B cell (primary cell): Measurements from ENCODE around the gene RNF34. TPM values are rescaled to one million over a fixed set of nuclear protein-coding genes. Genes with fewer than 3 reads are reported as not detected.

Experiments
- ATAC-seq: fragments of 200-7000 bp; cut with Tn5 transposase; one replicate; pipeline ENCODE4 v1.10.0; 2021; ENCODE audit warnings: low read depth, mild to moderate bottlenecking, moderate number of reproducible peaks, moderate library complexity
- CTCF ChIA-PET: fragments of 350-600 bp; sonication (Branson Sonifier 250); formaldehyde crosslinking; loops from one replicate; lab custom pipeline; 2021; ENCODE audit warnings: antibody characterized with exemption, inconsistent platforms; lab: Charles Lee
- POLR2A ChIA-PET: fragments of 350-600 bp; sonication (Branson Sonifier 250); formaldehyde crosslinking; loops from one replicate; lab custom pipeline; 2021; ENCODE audit warnings: antibody characterized with exemption; lab: Charles Lee
- DNase-seq: peaks from one replicate; pipeline ENCODE4 v3.0.0; 2013
- H2AFZ ChIP-seq: 2 replicates; pipeline ENCODE4 v1.6.1; 2012; ENCODE audit warnings: mild to moderate bottlenecking, low read depth, low read length; ENCODE audit not compliant: insufficient read depth, poor library complexity, severe bottlenecking
- H3K27ac ChIP-seq, 2 donors: 1 replicate in 1 of 2; 2 replicates in 1 of 2; pipeline ENCODE4 v1.5.1; 2012 to 2013; ENCODE audit warnings: low read length in 2 of 2, mild to moderate bottlenecking in 2 of 2, moderate library complexity in 1 of 2
- H3K27me3 ChIP-seq, 4 experiments: fragments of 200-600 bp in 1 of 4; sonication (generic) in 1 of 4; replicated peaks in 1 of 4; 1 replicate in 2 of 4; 2 replicates in 2 of 4; pipeline versions ENCODE4 v1.6.1 to v1.7.0; 2013 to 2016; ENCODE audit warnings: low read length in 3 of 4, mild to moderate bottlenecking in 2 of 4, mixed read lengths in 1 of 4, moderate library complexity in 1 of 4; ENCODE audit not compliant: insufficient read depth in 4 of 4, control insufficient read depth in 3 of 4; ENCODE audit errors: control extremely low read depth in 1 of 4
- H3K36me3 ChIP-seq, 2 experiments: replicated peaks in 1 of 2; 1 replicate in 1 of 2; 2 replicates in 1 of 2; pipeline versions ENCODE4 v1.6.1 to v1.7.1; 2013; ENCODE audit warnings: low read length in 1 of 2; ENCODE audit not compliant: insufficient read depth in 2 of 2, control insufficient read depth in 1 of 2; ENCODE audit errors: control extremely low read depth in 1 of 2, extremely low read depth in 1 of 2
- H3K4me1 ChIP-seq, 2 donors: fragments of 200-600 bp in 1 of 2; sonication (generic) in 1 of 2; 1 replicate in 1 of 2; 2 replicates in 1 of 2; pipeline versions ENCODE4 v1.5.1 to v1.6.1; 2013 to 2017; ENCODE audit warnings: low read length in 2 of 2; ENCODE audit not compliant: control insufficient read depth in 2 of 2, insufficient read depth in 2 of 2
- H3K4me2 ChIP-seq: replicated peaks from 2 replicates; pipeline ENCODE3; 2012; ENCODE audit warnings: mild to moderate bottlenecking, low read depth, low read length; ENCODE audit not compliant: poor library complexity, severe bottlenecking
- H3K4me3 ChIP-seq, 5 experiments: fragments of 200-600 bp in 1 of 5; sonication (generic) in 1 of 5; 1 replicate in 3 of 5; 2 replicates in 2 of 5; pipeline versions ENCODE4 v1.5.1 to v1.7.0; 2011 to 2016; ENCODE audit warnings: low read length in 4 of 5, mild to moderate bottlenecking in 4 of 5, low read depth in 2 of 5, control low read depth in 1 of 5, moderate library complexity in 1 of 5; ENCODE audit not compliant: insufficient read depth in 1 of 5; ENCODE audit errors: control extremely low read depth in 1 of 5, extremely low read depth in 1 of 5
- H3K79me2 ChIP-seq: fragments of 200-600 bp; sonication (generic); one replicate; pipeline ENCODE4 v1.6.0; 2016; ENCODE audit warnings: low read length; ENCODE audit not compliant: control insufficient read depth, insufficient read depth
- H3K9ac ChIP-seq: fragments of 200-600 bp; sonication (generic); 2 replicates; pipeline ENCODE4 v1.6.1; 2017; ENCODE audit warnings: mild to moderate bottlenecking, low read length, moderate library complexity
- H3K9me3 ChIP-seq, 3 donors: one replicate each; pipeline versions ENCODE4 v1.6.1 to v1.7.1; 2013; ENCODE audit warnings: low read length in 2 of 3; ENCODE audit not compliant: control insufficient read depth in 2 of 3, insufficient read depth in 1 of 3; ENCODE audit errors: control extremely low read depth in 1 of 3
- H4K20me1 ChIP-seq: 2 replicates; pipeline ENCODE4 v1.6.0; 2012; ENCODE audit warnings: mild to moderate bottlenecking, low read length; ENCODE audit not compliant: insufficient read depth, control insufficient read depth, poor library complexity, severe bottlenecking
- H3K27ac Mint-ChIP-seq: one replicate; pipeline ENCODE4 v1.8.0; 2021; ENCODE audit warnings: mixed read lengths
- H3K27me3 Mint-ChIP-seq: one replicate; pipeline ENCODE4 v1.8.0; 2021; ENCODE audit warnings: mixed read lengths
- H3K4me1 Mint-ChIP-seq: one replicate; pipeline ENCODE4 v1.8.0; 2021; ENCODE audit warnings: mixed read lengths
- H3K4me3 Mint-ChIP-seq: one replicate; pipeline ENCODE4 v1.8.0; 2021; ENCODE audit warnings: mixed read lengths
- H3K9me3 Mint-ChIP-seq: one replicate; pipeline ENCODE4 v1.8.0; 2022; ENCODE audit warnings: mixed read lengths; ENCODE audit not compliant: insufficient read depth
- CTCF ChIP-seq: fragments of 200-600 bp; IDR thresholded peaks from one replicate; pipeline ENCODE4 v1.8.0; 2022; ENCODE audit warnings: antibody characterized with exemption, mild to moderate bottlenecking
- EZH2 ChIP-seq: IDR thresholded peaks from 2 replicates; pipeline ENCODE4 v1.6.1; 2012; ENCODE audit warnings: borderline replicate concordance, low read depth, mild to moderate bottlenecking, moderate library complexity, low read length; ENCODE audit not compliant: insufficient read depth, poor library complexity, severe bottlenecking
- WGBS: methylation state at CpG from one replicate; pipeline ENCODE4 v1.1.5; 2013; ENCODE audit warnings: missing lambda C conversion rate; ENCODE audit not compliant: insufficient coverage; 5-methylcytosine and 5-hydroxymethylcytosine counted together
- intact Hi-C: fragments of 100-400 bp; cut with micrococcal nuclease; formaldehyde crosslinking; loops from one replicate; pipeline ENCODE4 v1.10.0; 2022
- polyA plus RNA-seq: library from polyadenylated mRNA; depleted of rRNA; stranded (reverse); fragments of >200 nt; gene quantifications from 2 replicates; pipeline ENCODE4 v1.2.3, GENCODE V29; 2012
- total RNA-seq, 2 donors: library from RNA; stranded (reverse); fragments of 120-200 nt in 1 of 2; gene quantifications; 1 replicate in 1 of 2; 2 replicates in 1 of 2; pipeline versions ENCODE4 v1.2.3 to v1.2.4, GENCODE V29; 2013 to 2022

The RNF34 gene
- total and polyA plus RNA-seq, 2 donors (not counting 1 experiment from before 2014, with no cell fraction given), result 24.9 to 86.7 TPM

GRCh38 chr12:121378736-121379135 lies 21.2 kb upstream of the RNF34 start:
- H3K4me2 ChIP-seq, result no peak overlapping the region
- H3K9ac ChIP-seq, result no peak overlapping the region
- H4K20me1 ChIP-seq, result no peaks in the 10 kb centered on the region
- H3K27ac ChIP-seq, result no peak overlapping the region
- no peaks in the 10 kb centered on the region for H3K9me3 Mint-ChIP-seq
- no peak for DNase-seq
- POLR2A ChIA-PET, result no interaction called here
- TF ChIP-seq EZH2 (no peak), CTCF (no peak)
- H3K9me3 ChIP-seq, result peaks cover 0 to 5% (median 0%) of the 10 kb centered on the region in 3 donors
- no peak overlapping the region for H3K27ac Mint-ChIP-seq
- no peak overlapping the region for H3K4me3 ChIP-seq
- no peaks in the 10 kb centered on the region for H3K4me1 ChIP-seq
- CTCF ChIA-PET, result no interaction called here
- no peaks in the 10 kb centered on the region for H3K79me2 ChIP-seq
- WGBS, result 93% methylated on average over 4 of the region's 5 CpGs
- H3K4me1 Mint-ChIP-seq, result no peaks in the 10 kb centered on the region
- H3K27me3 ChIP-seq, result peaks cover 0 to 2% (median 0%) of the 10 kb centered on the region in 4 experiments
- no peak for ATAC-seq
- H3K4me3 Mint-ChIP-seq, result no peak overlapping the region
- no peak overlapping the region for H2AFZ ChIP-seq
- intact Hi-C loops, result no loop called here
- H3K36me3 ChIP-seq, result no peaks in the 10 kb centered on the region
- peaks cover 8% of the 10 kb centered on the region for H3K27me3 Mint-ChIP-seq

- no peak overlapping the region for H3K9ac ChIP-seq
- H3K27ac Mint-ChIP-seq, result no peak overlapping the region
- no peaks in the 10 kb centered on the region for H3K4me1 ChIP-seq
- H3K27me3 Mint-ChIP-seq, result peaks cover 7% of the 10 kb centered on the region
- H3K9me3 Mint-ChIP-seq, result no peaks in the 10 kb centered on the region
- intact Hi-C loops, result no loop called here
- ATAC-seq, result no peak
- no peak for DNase-seq
- ChIA-PET POLR2A (no interaction called here), CTCF (no interaction called here)
- no peak overlapping the region for H3K4me3 Mint-ChIP-seq
- peaks cover 0 to 5% (median 0%) of the 10 kb centered on the region in 3 donors for H3K9me3 ChIP-seq
- no peak for TF ChIP-seq EZH2
- TF ChIP-seq CTCF, result no peak
- no peaks in the 10 kb centered on the region for H3K79me2 ChIP-seq
- no peaks in the 10 kb centered on the region for H3K36me3 ChIP-seq
- H3K4me3 ChIP-seq, result no peak overlapping the region
- no peaks in the 10 kb centered on the region for H3K4me1 Mint-ChIP-seq
- H3K4me2 ChIP-seq, result no peak overlapping the region
- peaks cover 0 to 2% (median 0%) of the 10 kb centered on the region in 4 experiments for H3K27me3 ChIP-seq
- no peak overlapping the region for H2AFZ ChIP-seq
- no peak overlapping the region for H3K27ac ChIP-seq
- 96% methylated on average over 4 of the region's 10 CpGs for WGBS
- no peaks in the 10 kb centered on the region for H4K20me1 ChIP-seq
Observed at GRCh38 chr12:121379945-121380344, 20.0 kb upstream of the RNF34 start.
